HG03439 (cell line): ENCODE results near the gene AKT2.
"Not testable (repeated sequence)": the region's sequence is repeated elsewhere in the genome, so short reads cannot be mapped to it uniquely, and the experiment has no call there.

Source experiments
- ATAC-seq: cut with Tn5 transposase; IDR thresholded peaks from one replicate; pipeline ENCODE4 v1.9.1; 2021; ENCODE audit warnings: mild to moderate bottlenecking, moderate library complexity; ENCODE audit not compliant: unreplicated experiment

The AKT2 gene

GRCh38 chr19:40284501-40285352 lies at the start of gene AKT2:
TSS of gene AKT2 (minus strand) at chr19:40285345. CDS start at chr19:40265267, 20,078 bp downstream.
- peak; percentile 28 for ATAC-seq

GRCh38 chr19:40333083-40333482 lies 47.9 kb upstream of the AKT2 start:
- not testable (repeated sequence) for ATAC-seq

GRCh38 chr19:40332669-40333068 lies 47.5 kb upstream of the AKT2 start:
- ATAC-seq, result no peak

- no peak for ATAC-seq
Observed at GRCh38 chr19:40331052-40331451, 45.9 kb upstream of the AKT2 start.

- ATAC-seq, result no peak
Observed at GRCh38 chr19:40326201-40326600, 41.1 kb upstream of the AKT2 start.

- no peak for ATAC-seq
Observed at GRCh38 chr19:40323705-40324104, 38.6 kb upstream of the AKT2 start.

GRCh38 chr19:40322951-40323615 lies 37.9 kb upstream of the AKT2 start:
- no peak for ATAC-seq

GRCh38 chr19:40322271-40322610 lies 37.1 kb upstream of the AKT2 start:
- ATAC-seq, result no peak

- no peak for ATAC-seq
Observed at GRCh38 chr19:40321566-40322270, 36.6 kb upstream of the AKT2 start.

GRCh38 chr19:40321076-40321475 lies 35.9 kb upstream of the AKT2 start:
- no peak for ATAC-seq

- no peak for ATAC-seq
Observed at GRCh38 chr19:40320558-40320935, 35.4 kb upstream of the AKT2 start.

GRCh38 chr19:40317338-40317737 lies 32.2 kb upstream of the AKT2 start:
- ATAC-seq, result no peak

- no peak for ATAC-seq
Observed at GRCh38 chr19:40315812-40316470, 30.8 kb upstream of the AKT2 start.

- ATAC-seq, result no peak
Observed at GRCh38 chr19:40314656-40315055, 29.5 kb upstream of the AKT2 start.

- ATAC-seq, result no peak
Observed at GRCh38 chr19:40313229-40313983, 28.3 kb upstream of the AKT2 start.

- ATAC-seq, result no peak
Observed at GRCh38 chr19:40312533-40312932, 27.4 kb upstream of the AKT2 start.

- no peak for ATAC-seq
Observed at GRCh38 chr19:40309666-40310065, 24.5 kb upstream of the AKT2 start.

GRCh38 chr19:40305403-40305802 lies 20.3 kb upstream of the AKT2 start:
- ATAC-seq, result no peak

- no peak for ATAC-seq
Observed at GRCh38 chr19:40304306-40304705, 19.2 kb upstream of the AKT2 start.

- no peak for ATAC-seq
Observed at GRCh38 chr19:40303765-40304164, 18.6 kb upstream of the AKT2 start.
